Activated CD4-positive, alpha-beta T cell treated with anti-CD3 and anti-CD28 coated beads, Interleukin-10, Interleukin-2, amounts not matched to agents 100 ng/mL and 50 ng/mL, durations not matched to agents 16 hours and 8 hours (primary cell): ENCODE measurements around the gene MYO5A.

Source experiments
- DNase-seq: peaks from one replicate; pipeline ENCODE4 v3.0.0-alpha.2; 2020

The MYO5A gene

GRCh38 chr15:52415628-52416027 lies 113.1 kb downstream of the MYO5A start:
- no peak for DNase-seq

GRCh38 chr15:52414936-52415335 lies 113.7 kb downstream of the MYO5A start:
- no peak for DNase-seq

- no peak for DNase-seq
Observed at GRCh38 chr15:52408823-52409222, 119.9 kb downstream of the MYO5A start.

GRCh38 chr15:52407374-52407773 lies 121.3 kb downstream of the MYO5A start:
- no peak for DNase-seq

- no peak for DNase-seq
Observed at GRCh38 chr15:52406601-52407000, 122.1 kb downstream of the MYO5A start.

GRCh38 chr15:52405856-52406255 lies 122.8 kb downstream of the MYO5A start:
- DNase-seq: no peak

- no peak for DNase-seq
Observed at GRCh38 chr15:52397118-52397517, 131.6 kb downstream of the MYO5A start.

- no peak for DNase-seq
Observed at GRCh38 chr15:52394118-52394517, 134.6 kb downstream of the MYO5A start.

- no peak for DNase-seq
Observed at GRCh38 chr15:52392008-52392687, 136.5 kb downstream of the MYO5A start.

- DNase-seq: no peak
Observed at GRCh38 chr15:52391069-52391468, 137.6 kb downstream of the MYO5A start.

- no peak for DNase-seq
Observed at GRCh38 chr15:52385670-52386069, 143.0 kb downstream of the MYO5A start.

- peak; percentile 21 for DNase-seq
Observed at GRCh38 chr15:52383100-52383588, 145.5 kb downstream of the MYO5A start.

- peak; percentile 31 for DNase-seq
Observed at GRCh38 chr15:52382647-52383046, 146.0 kb downstream of the MYO5A start.

- peak; percentile 84 for DNase-seq
Observed at GRCh38 chr15:52379395-52380106, 149.1 kb downstream of the MYO5A start.

- peak; percentile 82 for DNase-seq
Observed at GRCh38 chr15:52378746-52379394, 149.8 kb downstream of the MYO5A start.

- DNase-seq: no peak
Observed at GRCh38 chr15:52370010-52370409, 158.7 kb downstream of the MYO5A start.

GRCh38 chr15:52369455-52369854 lies 159.2 kb downstream of the MYO5A start:
- DNase-seq: no peak

- DNase-seq: no peak
Observed at GRCh38 chr15:52369030-52369429, 159.7 kb downstream of the MYO5A start.

GRCh38 chr15:52368402-52368801 lies 160.3 kb downstream of the MYO5A start:
- DNase-seq: no peak

GRCh38 chr15:52362497-52362896 lies 166.2 kb downstream of the MYO5A start:
- no peak for DNase-seq

GRCh38 chr15:52361975-52362494 lies 166.6 kb downstream of the MYO5A start:
- no peak for DNase-seq

GRCh38 chr15:52361494-52361893 lies 167.2 kb downstream of the MYO5A start:
- DNase-seq: no peak
